Coronary artery (tissue), 2 donors: ENCODE data around the gene MMP19.

ENCODE experiments used
- DNase-seq: peaks from one replicate; pipeline ENCODE4 v3.0.0-alpha.2; 2017; ENCODE audit warnings: low spot score
- H3K27ac ChIP-seq, 2 donors: fragments of 200-600 bp; sonication (generic); one replicate each; pipeline ENCODE4 v1.5.1; 2016 to 2019
- H3K4me3 ChIP-seq: fragments of 200-600 bp; sonication (generic); 2 replicates; pipeline ENCODE4 v1.5.1; 2016; ENCODE audit warnings: mild to moderate bottlenecking, moderate library complexity
- CTCF ChIP-seq: fragments of 200-600 bp; sonication (generic); IDR thresholded peaks from one replicate; pipeline ENCODE4 v1.5.1; 2019; ENCODE audit warnings: antibody characterized with exemption

MMP19 gene

GRCh38 chr12:55849616-55850343 is 7.0 kb upstream of the MMP19 start:
- TF ChIP-seq CTCF: no peak
- no peak for DNase-seq
- Histone ChIP-seq H3K27ac (peak overlapping the region in 1 of 2 donors; percentile 56), H3K4me3 (no peak overlapping the region)

- TF ChIP-seq CTCF: no peak
- peak overlapping the region; percentile 78 to 97 for H3K27ac ChIP-seq
- peak overlapping the region; percentile 54 for H3K4me3 ChIP-seq
- DNase-seq: peak; percentile 97
These were observed 5.0 kb upstream of the MMP19 start for GRCh38 chr12:55847603-55848291.

- peak overlapping the region; percentile 78 to 97 for H3K27ac ChIP-seq
- peak overlapping the region; percentile 54 for H3K4me3 ChIP-seq
- no peak for DNase-seq
- TF ChIP-seq CTCF: no peak
These were observed 4.3 kb upstream of the MMP19 start for GRCh38 chr12:55847033-55847432.

GRCh38 chr12:55845785-55846496 is 3.2 kb upstream of the MMP19 start:
- Histone ChIP-seq H3K4me3 (no peak overlapping the region), H3K27ac (peak overlapping the region; percentile 78 to 97)
- DNase-seq: no peak
- TF ChIP-seq CTCF: no peak

GRCh38 chr12:55845361-55845760 is 2.6 kb upstream of the MMP19 start:
- H3K27ac ChIP-seq: peak overlapping the region; percentile 58 to 78
- TF ChIP-seq CTCF: no peak
- DNase-seq: no peak
- H3K4me3 ChIP-seq: no peak overlapping the region

GRCh38 chr12:55844961-55845360 is 2.2 kb upstream of the MMP19 start:
- no peak for DNase-seq
- no peak overlapping the region for H3K4me3 ChIP-seq
- TF ChIP-seq CTCF: no peak
- peak overlapping the region; percentile 58 to 78 for H3K27ac ChIP-seq
